Measurements from ENCODE around the gene SOS2. TPM values are rescaled to one million over a fixed set of nuclear protein-coding genes. Genes with fewer than 3 reads are reported as not detected.

Gene SOS2
- total and polyA plus RNA-seq, 2 of the 8 experiments (the other 6 are each of a cell fraction or from before 2014, with no cell fraction given): 2.8 to 12.7 TPM

DNA sequence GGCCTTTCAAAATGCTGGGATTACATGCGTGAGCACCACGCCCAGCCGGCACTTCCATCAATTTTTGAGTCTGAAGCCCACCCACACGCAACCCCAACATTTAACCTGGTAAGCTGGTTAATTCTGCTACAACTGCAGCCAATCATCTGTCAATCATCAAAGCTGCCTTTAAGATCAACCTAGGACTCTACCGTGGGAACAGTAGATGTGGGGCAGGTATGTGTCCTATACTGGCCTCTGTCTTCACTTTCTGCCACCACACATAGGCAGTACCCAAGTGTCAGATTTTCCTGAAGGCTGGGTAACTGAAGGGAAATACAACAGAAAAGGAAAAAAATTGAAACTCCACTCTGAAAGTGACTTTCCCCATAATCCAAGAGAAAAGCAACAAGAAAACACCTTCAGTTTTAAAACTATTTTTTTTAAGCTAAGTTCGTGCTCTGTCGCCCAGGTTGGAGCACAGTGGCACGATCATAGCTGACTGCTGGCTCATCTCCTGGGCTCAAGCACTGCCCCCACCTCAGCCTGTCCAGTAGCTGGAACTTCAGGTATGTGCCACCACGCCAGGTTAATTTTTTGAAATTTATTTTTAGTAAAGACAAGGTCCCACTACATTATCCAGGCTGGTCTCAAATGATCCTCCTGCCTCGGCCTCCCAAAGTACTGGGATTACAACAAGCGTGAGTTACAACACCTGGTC lies 137.2 kb downstream of the SOS2 start:
- Histone ChIP-seq H4K91ac (replicated peaks; ENCODE audit: insufficient read length, low read length) (no peak overlapping the region), H3K4ac (replicated peaks; ENCODE audit: insufficient read length, low read depth, low read length) (no peak overlapping the region), H4K20me1 (replicated peaks in 1 of 2; ENCODE audit: control insufficient read depth in 1 of 2, insufficient read depth in 2 of 2, low read length in 2 of 2) (no peaks in the 10 kb centered on the region), H2BK12ac (ENCODE audit: low read depth, low read length) (no peak overlapping the region), H3K23ac (ENCODE audit: insufficient read length) (no peak overlapping the region), H3K14ac (ENCODE audit: insufficient read length) (no peak overlapping the region), H2BK120ac (replicated peaks; ENCODE audit: low read depth, low read length) (no peak overlapping the region), H3K18ac (ENCODE audit: extremely low read depth, low read length) (no peak overlapping the region), H4K5ac (ENCODE audit: insufficient read length, low read depth, low read length) (no peak overlapping the region), H3K23me2 (ENCODE audit: low read depth, low read length) (no peaks in the 10 kb centered on the region; the same call in 1 of the 2 replicates), H2BK20ac (ENCODE audit: low read length) (no peak overlapping the region), H3K56ac (replicated peaks; ENCODE audit: insufficient read length, low read depth, low read length) (no peak overlapping the region), H3K9me3 (ENCODE audit: insufficient read depth in 2 of 2, low read depth in 1 of 2, low read length in 1 of 2) (no peaks in the 10 kb centered on the region), H3K27ac (ENCODE audit: low read depth, low read length) (no peak overlapping the region), H3K36me3 (ENCODE audit: control insufficient read depth in 2 of 4, insufficient read depth in 4 of 4, low read length in 3 of 4) (no peaks in the 10 kb centered on the region), H3K79me1 (ENCODE audit: low read depth, low read length) (no peaks in the 10 kb centered on the region), H3K79me2 (ENCODE audit: control insufficient read depth in 1 of 2, insufficient read depth in 2 of 2, low read length in 2 of 2) (no peaks in the 10 kb centered on the region), H2AK5ac (ENCODE audit: low read depth, low read length) (no peak overlapping the region), H2BK5ac (ENCODE audit: low read depth, low read length) (no peak overlapping the region), H3K4me1 (replicated peaks in 1 of 4; ENCODE audit: control insufficient read depth in 3 of 4, insufficient read depth in 4 of 4, low read length in 3 of 4) (peaks cover 0 to 5% (median 3%) of the 10 kb centered on the region in 4 experiments; a peak in 3 of 7 replicates), H2AFZ (ENCODE audit: low read length) (no peak overlapping the region), H3K27me3 (replicated peaks in 1 of 4; ENCODE audit: control insufficient read depth in 3 of 4, extremely low read depth in 1 of 4, insufficient read depth in 3 of 4, low read length in 3 of 4) (no peaks in the 10 kb centered on the region; a peak in 1 of 7 replicates), H2BK15ac (ENCODE audit: low read length) (no peak overlapping the region), H3K4me2 (ENCODE audit: insufficient read depth in 1 of 2, low read depth in 2 of 2, low read length in 2 of 2) (no peak overlapping the region), H3K9ac (replicated peaks in 1 of 4; ENCODE audit: extremely low read depth in 1 of 4, low read depth in 3 of 4, low read length in 3 of 4) (no peak overlapping the region), H3K4me3 (ENCODE audit: extremely low read depth in 1 of 4, insufficient read depth in 2 of 4, low read depth in 3 of 4, low read length in 4 of 4) (no peak overlapping the region), H4K8ac (ENCODE audit: extremely low read depth, insufficient read depth, low read length) (no peak overlapping the region)
- TF ChIP-seq RAD21 (IDR thresholded peaks at IDR 0.05 in 1 of 2, conservative IDR thresholded peaks at IDR 0.05 in 1 of 2; ENCODE audit: low read depth in 2 of 2, low read length in 2 of 2) (peak in 1 of 2 experiments; percentile 20; a peak in 1 of 4 replicates), ATF2 (IDR thresholded peaks at IDR 0.05; ENCODE audit: low read length) (no peak)
- DNase-seq (ENCODE audit: low read depth in 1 of 2, low spot score in 2 of 2) (no peak), FAIRE-seq (no peak)
- ChIA-PET POLR2A (ENCODE audit: partially characterized antibody) (no interaction called here), CTCF (ENCODE audit: partially characterized antibody) (interaction anchor here (0.8 to 4.2 kb wide), 12 partner anchors 11 to 240 kb away, joined by 3 to 47 read pairs (median 4); no protein-coding TSS in a partner anchor)
- 91% methylated on average over 11 of the region's 11 CpGs; no CpG with 5 or more reads in 1 of the 2 experiments for WGBS, 2 experiments (ENCODE audit: extremely low coverage in 1 of 2, insufficient coverage in 1 of 2, insufficient read length in 1 of 2, insufficient replicate concordance in 2 of 2, low coverage in 1 of 2, low lambda C conversion rate in 2 of 2, missing lambda C conversion rate in 1 of 2)

All from H1 (cell line).